ENCODE results near the gene PRDM10. TPM values are rescaled to one million over a fixed set of nuclear protein-coding genes. Genes with fewer than 3 reads are reported as not detected.
"Not testable (repeated sequence)": the region's sequence is repeated elsewhere in the genome, so short reads cannot be mapped to it uniquely, and the experiment has no call there.

PRDM10 gene
- polyA plus RNA-seq, 3 donors, result 1.4 to 2.5 (median 1.8) TPM

DNA sequence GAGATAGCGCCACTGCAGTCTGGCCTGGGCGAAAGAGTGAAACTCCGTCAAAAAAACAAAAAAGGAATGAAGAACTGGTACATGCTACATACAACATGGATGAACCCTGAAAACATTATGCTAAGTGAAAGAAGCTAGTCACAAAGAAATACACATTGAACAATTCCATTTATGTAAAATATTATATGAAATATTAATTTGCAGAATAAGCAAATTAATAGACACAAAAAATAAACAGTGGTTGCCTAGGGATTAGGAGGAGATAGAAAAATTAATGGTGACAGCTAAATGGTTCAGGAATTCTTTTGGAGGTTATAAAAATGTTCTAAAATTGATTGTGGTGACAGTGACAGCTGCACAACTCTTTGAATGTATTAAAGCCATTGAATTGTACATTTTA is 14.7 kb downstream of the PRDM10 start:
- H3K27ac ChIP-seq (ENCODE audit: low read depth, low read length), result no peak overlapping the region
- 97 to 99% (median 97%) methylated on average over 3 of the region's 3 CpGs for WGBS, 3 donors

DNA sequence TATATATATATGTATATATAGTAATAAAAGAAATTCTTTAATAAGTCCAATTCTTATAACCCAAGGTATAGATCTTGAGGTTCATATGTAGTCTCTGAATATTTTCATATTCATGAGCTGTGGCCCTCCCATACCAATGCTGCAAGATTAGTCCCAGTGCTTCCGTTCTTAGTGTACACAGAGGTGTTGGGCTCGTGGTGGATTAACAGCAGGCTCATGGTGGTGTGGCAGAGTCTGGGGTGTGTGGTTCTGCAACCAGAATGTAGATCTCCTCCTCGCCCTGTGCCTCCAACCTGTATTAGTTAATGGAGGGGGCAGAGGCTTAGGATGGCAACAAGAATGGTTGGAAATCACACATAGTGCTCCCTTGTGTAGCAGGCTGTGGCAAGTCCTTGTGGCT is 16.8 kb downstream of the PRDM10 start:
- 92 to 95% (median 93%) methylated on average over 3 of the region's 3 CpGs for WGBS, 3 donors
- no peak overlapping the region for H3K27ac ChIP-seq (ENCODE audit: low read depth, low read length)

DNA sequence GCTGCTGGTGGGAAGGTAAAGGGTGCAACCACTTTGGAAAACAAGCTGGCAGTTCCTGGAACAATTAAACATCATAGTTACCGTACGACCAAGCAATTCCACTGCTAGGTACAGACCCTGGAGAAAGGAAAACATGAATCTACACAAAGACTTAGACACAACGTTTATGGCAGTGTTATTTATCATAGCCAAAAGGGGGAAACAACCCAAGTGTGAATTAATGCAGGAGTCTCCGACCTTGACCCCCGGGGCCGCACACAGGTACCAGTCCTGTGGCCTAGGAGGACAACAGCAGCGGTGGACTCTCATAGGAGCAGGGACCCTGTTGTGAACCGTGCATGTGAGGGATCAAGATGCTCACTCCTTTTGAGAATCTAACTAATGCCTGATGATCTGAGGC is 22.5 kb downstream of the PRDM10 start:
- H3K27ac ChIP-seq (ENCODE audit: low read depth, low read length), result no peak overlapping the region
- WGBS, 3 donors, result 81 to 90% (median 87%) methylated on average over 8 of the region's 8 CpGs

DNA sequence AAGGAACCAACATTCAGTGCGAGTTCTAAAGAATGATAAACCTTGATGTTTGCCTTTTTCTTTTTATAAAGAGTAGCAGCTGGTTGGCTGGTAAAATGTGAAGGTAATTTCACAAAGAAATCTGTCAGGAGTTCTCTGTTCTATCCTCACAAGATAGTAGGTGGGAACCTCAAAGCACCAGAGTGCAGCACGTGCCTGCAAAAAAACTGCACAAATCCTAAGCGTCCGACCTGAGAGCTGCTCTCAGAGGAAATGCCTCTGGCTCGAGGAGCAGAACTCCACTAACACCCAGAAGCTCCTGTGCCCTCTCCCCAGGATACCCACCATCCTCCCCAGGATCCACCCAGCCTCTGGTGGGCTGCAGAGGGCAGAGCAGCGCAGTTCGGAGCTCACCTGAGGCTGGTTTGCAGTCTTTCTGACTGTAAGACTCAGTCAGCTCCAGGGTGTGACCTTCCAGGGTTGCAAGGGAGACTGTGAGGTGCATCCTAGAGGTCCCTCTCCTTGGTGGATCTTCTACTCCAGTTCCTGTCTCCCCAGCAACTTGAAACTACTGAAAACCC is 23.5 kb downstream of the PRDM10 start:
- WGBS, 3 donors, result 72 to 88% (median 87%) methylated on average over 7 of the region's 7 CpGs
- no peak overlapping the region for H3K27ac ChIP-seq (ENCODE audit: low read depth, low read length)

DNA sequence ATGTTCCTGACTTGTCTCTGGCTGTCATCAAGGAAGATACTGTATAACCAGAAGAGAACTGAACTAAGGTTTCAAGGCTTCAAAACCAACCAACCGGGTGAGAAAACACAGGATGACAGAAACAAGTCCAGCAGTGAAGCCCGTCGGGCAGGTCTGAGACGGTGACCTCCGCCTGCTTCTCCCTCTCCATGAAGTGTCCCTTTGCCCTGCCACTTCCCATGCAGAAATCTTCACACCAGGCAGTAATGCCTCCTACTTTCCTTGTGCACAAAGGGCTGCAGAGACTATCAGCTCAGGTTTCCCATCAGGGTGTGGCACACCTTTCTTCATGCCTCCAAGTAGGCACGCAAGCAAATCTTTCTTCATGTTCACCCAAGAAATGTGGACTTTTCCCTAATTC is 24.2 kb downstream of the PRDM10 start:
- H3K27ac ChIP-seq (ENCODE audit: low read depth, low read length), result no peak overlapping the region
- 93 to 99% (median 98%) methylated on average over 6 of the region's 6 CpGs for WGBS, 3 donors

DNA sequence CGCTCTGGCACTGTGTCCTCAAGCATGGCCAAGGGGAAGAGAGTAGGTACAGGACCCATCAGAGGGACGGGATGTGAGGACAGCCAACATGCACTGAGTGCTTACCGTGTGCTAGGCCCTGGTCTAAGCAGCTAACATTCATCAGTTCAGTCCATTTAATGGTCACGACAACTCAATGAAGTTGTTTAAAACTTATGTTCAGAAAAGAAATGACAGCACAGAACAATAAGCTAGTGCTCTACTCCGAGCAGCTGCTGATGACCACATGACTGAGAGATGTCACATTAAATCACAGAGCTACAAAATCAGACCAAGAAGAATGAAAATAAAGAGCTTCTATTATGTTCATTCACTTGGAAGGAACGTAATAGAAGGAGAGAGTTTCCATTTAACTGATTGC is 26.3 kb downstream of the PRDM10 start:
- H3K27ac ChIP-seq (ENCODE audit: low read depth, low read length), result no peak overlapping the region
- 83 to 89% (median 84%) methylated on average over 6 of the region's 6 CpGs for WGBS, 3 donors

DNA sequence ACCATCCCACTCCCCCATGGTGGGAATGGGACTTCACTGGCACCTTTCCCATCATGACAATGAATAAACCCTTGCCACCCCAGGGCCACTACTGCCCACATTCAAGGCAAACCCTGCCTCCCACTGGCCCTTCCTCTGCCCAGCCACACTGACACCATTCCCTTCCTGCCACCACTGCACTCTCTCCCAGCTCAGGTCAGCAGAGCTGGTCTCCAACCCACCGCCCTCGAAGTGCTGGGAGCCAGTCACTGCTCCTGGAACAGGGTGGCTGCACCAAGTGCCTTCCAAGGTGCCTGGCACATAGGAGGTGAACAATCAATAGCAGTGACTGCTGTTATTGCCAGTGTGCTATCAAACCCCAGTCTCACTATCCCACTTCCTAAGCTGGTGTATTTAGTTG is 27.1 kb downstream of the PRDM10 start:
- WGBS, 3 donors, result 92 to 100% (median 96%) methylated on average over 2 of the region's 2 CpGs
- no peak overlapping the region for H3K27ac ChIP-seq (ENCODE audit: low read depth, low read length)

DNA sequence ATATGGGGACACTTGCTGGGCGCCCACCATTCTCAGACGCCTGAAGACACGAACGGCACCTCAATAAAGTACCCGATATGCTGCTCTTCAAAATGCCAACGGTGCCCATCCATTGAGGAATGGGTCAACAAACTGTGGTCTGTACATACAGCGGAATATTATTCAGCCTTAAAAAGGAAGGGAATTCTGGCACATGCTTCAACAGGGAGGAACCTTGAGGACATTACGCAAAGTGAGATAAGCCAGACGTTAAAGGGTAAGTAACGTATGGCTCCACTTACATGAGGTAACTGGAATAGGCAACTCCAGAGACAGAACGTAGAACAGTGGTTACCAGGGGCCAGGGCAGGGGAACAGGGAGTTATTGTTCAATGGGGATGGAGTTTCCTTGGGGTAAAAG is 28.0 kb downstream of the PRDM10 start:
- WGBS, 3 donors, result 86 to 93% (median 87%) methylated on average over 11 of the region's 11 CpGs
- H3K27ac ChIP-seq (ENCODE audit: low read depth, low read length), result no peak overlapping the region

DNA sequence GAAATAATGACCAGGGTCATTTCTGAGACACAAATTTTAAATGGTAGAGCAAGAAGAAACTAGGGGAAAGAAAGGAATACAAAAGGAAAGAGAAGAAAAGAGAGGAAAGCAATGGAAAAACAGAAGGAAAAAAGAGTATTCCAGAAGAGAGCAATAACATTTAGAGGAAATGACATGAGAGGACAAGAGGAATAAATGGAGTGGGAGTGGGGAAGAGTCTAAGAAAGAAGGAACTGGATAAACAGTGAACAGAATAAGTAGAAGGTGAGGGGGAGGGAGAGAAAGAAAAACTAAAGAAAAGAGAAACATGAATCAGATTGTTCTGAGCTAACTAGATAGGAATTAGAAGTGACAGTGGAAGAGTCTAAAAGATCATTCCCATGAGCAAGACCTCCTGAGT is 28.4 kb downstream of the PRDM10 start:
- H3K27ac ChIP-seq (ENCODE audit: low read depth, low read length), result no peak overlapping the region

DNA sequence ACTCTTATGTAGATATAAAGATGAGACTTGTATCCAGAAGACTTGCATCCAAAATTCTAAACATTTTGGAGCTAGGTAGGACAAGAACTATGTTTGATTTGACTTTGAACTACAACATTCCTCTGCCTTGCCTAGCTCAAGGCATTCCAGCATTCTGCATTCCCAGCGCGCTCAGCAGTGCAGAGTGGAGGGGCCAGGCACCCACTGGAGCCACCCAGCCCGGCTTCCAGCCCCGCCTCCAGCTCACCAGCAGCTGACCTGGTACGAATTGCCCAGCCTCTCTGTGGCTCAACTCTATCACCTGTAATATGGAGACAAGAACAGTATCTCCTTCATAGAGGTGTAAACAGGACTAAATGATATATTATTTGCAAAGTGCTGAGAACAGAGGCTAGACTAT is 28.8 kb downstream of the PRDM10 start:
- H3K27ac ChIP-seq (ENCODE audit: low read depth, low read length), result no peak overlapping the region
- WGBS, 3 donors, result 65 to 77% (median 75%) methylated on average over 5 of the region's 5 CpGs

DNA sequence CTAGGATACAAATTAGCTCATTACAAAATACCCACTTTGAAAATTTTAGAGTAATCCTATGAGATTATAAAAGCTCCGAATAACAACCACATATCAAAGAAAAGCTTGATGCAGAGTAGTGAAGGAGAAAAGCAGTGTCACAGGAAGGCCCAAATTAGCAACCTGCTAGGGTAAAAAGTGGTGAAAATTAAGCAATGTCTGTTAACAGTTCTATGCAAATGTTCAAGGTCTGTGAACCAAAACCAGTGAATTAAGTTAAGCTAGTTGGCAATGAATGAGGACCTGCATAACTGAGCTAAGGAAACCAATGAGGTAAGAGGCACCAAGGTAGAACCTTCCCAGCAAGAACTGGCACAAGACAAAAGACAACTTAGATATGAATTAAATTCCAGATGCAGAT is 29.6 kb downstream of the PRDM10 start:
- 54 to 81% (median 59%) methylated on average over 1 of the region's 1 CpG for WGBS, 3 donors
- no peak overlapping the region for H3K27ac ChIP-seq (ENCODE audit: low read depth, low read length)

DNA sequence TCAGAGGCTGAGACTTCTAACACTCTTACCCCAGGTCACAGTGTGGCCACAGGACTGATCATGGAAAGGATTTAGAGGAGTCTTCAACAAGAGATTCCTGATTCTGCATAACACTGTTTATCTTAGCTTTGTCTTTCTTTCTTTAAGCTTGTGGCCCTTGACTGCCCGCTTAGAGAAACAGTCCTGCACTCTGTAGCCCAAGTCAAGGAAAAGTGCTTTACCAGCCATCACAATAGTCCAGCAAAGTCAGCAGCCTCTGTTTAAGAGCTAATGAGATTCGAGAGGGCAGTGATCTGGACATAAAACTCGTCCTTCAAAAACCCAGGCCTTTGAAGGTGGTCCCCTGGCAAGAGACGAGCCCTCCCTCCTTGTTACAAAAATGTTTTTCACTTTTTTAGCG is 30.0 kb downstream of the PRDM10 start:
- WGBS, 3 donors, result 71 to 88% (median 81%) methylated on average over 5 of the region's 5 CpGs
- no peak overlapping the region for H3K27ac ChIP-seq (ENCODE audit: low read depth, low read length)

DNA sequence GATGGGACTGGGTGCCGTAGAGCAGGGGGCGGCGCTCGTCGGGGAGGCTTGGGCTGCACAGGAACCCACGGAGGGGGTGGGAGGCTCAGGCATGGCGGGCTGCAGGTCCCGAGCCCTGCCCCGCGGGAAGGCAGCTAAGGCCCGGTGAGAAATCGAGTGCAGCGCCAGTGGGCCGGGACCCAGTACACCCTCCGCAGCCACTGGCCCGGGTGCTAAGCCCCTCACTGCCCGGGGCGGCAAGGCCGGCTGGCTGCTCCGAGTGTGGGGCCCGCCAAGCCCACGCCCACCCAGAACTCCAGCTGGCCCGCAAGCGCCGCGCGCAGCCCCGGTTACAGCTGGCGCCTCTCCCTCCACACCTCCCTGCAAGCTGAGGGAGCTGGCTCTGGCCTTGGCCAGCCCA is 30.8 kb downstream of the PRDM10 start:
- 95 to 98% (median 97%) methylated on average over 16 to 29 of the region's 29 CpGs for WGBS, 3 donors
- H3K27ac ChIP-seq (ENCODE audit: low read depth, low read length), result not testable (repeated sequence)

DNA sequence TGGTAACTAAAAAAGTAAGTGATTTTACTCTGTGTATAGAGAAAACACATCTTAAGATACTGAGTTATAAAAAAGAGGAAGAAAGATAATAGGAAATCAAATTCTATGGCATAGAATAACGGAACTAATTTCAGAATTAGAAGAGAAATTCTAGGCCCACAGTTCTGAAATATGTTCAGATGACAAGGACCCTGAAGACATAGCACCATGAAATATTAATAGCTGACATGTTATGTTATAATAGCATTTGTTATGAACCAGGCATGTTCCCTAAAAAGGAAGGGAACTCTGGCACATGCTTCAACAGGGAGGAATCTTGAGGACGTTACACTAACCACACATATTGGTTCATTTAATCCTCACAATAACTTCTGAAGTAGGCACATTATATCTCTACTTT is 32.7 kb downstream of the PRDM10 start:
- no peak overlapping the region for H3K27ac ChIP-seq (ENCODE audit: low read depth, low read length)
- 68 to 85% (median 71%) methylated on average over 2 of the region's 2 CpGs for WGBS, 3 donors

DNA sequence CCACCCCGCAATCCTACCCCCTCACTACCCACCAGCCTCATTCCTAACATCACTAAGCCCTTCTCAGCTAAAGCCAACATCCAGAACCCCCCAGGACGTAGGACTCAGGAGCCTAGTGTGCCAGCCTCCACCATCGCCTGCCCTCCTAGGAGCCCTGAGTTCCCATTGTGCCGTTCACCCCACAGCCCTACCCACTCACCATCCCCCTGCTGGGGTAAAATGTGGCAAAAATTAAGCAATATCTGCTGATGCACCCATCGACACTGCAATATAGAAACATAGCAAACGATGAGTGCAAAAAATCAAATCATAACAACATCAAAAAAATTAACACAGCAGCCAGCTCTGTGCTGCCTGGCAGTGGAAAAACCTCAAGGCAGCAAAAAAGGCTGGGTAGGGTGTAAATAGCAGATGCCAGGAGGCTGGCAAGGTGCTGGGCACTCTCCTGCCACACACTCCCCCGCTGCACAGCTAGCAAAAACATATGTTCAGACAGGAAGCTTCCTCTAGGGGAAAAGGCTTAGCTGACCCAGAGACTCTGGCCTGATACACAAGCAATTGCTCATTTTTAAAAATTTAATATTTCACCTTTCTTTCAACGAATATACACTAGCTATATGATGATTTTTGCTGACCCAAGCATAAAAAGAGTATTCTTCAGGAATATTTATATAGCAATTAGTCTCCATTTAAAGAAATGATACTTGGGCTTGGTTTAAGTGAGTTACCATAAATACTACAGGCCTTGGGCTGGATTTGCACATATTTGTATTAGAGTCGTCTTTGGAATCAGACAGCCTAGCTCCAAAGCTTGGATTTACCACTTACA is 33.8 kb downstream of the PRDM10 start:
- WGBS, 3 donors, result 55 to 80% (median 73%) methylated on average over 9 of the region's 9 CpGs
- H3K27ac ChIP-seq (ENCODE audit: low read depth, low read length), result no peak overlapping the region

DNA sequence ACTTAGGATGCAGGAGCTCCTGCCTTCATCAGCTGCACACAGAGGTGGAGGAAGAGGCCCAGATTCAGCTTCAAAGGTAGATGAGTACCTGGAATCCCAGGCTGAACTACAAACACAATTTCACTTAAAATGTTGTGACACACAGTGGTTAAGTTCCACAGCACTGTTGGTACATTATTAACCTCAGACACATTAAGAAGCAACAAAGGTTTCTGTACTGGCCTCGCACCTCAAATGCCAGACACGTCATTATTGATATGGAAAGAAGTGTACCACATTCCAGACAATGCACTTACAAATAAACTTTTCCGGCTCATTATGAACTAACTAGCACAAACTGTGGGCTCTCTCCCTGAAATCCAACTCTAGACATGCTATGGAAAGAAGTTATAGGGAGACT is 34.6 kb downstream of the PRDM10 start:
- no peak overlapping the region for H3K27ac ChIP-seq (ENCODE audit: low read depth, low read length)
- WGBS, 3 donors, result 70 to 83% (median 82%) methylated on average over 3 of the region's 3 CpGs

DNA sequence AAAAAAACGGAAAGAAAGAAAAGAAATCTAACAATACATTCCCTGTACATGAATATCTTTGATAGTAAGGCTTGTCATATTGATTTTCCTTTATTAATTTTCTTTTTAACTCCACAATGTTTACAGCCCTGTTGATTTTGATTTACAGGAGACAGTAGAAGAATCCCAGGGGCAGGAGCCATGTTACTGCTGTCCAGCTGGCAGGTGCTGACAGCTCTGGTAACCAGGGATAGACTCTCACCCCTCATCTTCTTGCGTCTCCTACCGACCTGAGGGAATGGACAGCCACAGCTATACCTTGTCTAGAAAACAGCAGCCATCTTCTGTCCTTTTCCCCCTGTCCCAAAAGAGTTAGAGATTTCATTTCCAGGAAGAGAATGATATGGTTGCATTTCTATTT is 37.4 kb downstream of the PRDM10 start:
- WGBS, 3 donors, result 73 to 90% (median 90%) methylated on average over 3 of the region's 3 CpGs
- H3K27ac ChIP-seq (ENCODE audit: low read depth, low read length), result no peak overlapping the region

DNA sequence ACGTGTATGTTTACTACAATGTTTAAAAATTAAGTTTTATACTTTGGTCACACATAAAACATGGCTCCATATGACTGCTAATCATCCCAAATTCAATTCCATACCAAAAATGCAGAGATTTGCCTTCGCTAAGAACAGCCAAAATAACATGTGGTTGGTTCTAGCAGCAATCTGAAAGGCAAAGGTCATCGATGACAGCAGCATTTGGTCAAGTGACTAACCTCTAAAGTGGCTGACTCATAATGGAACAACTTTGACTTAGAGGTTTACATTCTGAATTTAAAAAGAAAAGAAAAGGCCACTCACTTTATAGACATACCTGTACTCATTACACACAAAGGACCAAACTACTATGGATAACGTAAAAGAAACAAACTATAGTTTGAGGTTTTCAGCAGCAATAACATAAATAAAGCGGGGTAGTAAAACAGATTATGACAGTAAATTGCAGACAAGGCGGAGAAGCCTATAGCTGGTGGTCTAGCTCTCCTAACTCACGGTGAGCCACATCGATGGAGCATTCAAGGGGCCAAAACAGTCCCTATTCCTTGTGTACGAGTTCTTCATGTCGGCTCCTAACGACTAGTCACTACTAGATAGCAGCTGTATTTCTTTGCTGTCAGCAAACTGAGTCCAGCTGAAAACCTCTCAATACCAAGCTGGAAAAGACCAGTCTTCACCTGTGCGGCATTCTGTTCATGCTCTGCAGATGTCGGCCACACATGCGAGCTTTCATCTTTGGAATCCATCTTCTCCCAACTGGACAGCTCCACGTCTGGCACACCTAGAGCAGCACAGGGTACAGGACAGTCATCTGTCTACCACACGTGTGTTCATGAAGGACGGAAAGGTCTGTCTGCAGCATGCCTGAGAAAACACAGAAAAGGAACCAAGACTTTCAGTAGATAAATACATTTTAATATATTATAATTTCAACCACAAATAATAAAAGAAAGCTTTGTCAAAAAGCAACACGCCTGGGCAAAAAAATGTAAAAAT is 42.1 kb downstream of the PRDM10 start:
- no peak overlapping the region for H3K27ac ChIP-seq (ENCODE audit: low read depth, low read length)
- 92 to 95% (median 92%) methylated on average over 18 of the region's 18 CpGs for WGBS, 3 donors

DNA sequence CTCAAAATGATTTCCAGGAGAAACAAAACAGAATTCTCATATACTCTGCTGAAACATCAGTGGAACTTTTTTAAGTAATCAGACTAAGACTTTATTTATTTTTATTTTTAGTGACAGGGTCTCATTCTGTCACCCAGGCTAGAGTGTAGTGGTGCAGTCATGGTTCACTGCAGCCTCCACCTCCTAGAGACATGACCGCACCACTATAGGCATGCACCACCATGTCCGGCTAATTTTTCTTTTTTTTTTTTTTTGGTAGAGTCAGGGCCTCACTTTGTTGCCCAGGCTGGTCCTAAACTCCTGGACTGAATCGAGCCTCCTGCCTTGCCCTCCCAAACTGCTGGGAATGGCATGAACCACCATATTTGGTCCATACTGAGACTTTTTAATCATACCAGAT is 42.9 kb downstream of the PRDM10 start:
- H3K27ac ChIP-seq (ENCODE audit: low read depth, low read length), result no peak overlapping the region
- WGBS, 3 donors, result 96 to 98% (median 98%) methylated on average over 3 of the region's 3 CpGs
